Measurements from ENCODE around the gene CSRP1. TPM values are rescaled to one million over a fixed set of nuclear protein-coding genes. Genes with fewer than 3 reads are reported as not detected.
"Not testable (repeated sequence)": the region's sequence is repeated elsewhere in the genome, so short reads cannot be mapped to it uniquely, and the experiment has no call there.

The CSRP1 gene
- total and polyA plus RNA-seq, 4 donors: 143 to 278 (median 227) TPM

DNA sequence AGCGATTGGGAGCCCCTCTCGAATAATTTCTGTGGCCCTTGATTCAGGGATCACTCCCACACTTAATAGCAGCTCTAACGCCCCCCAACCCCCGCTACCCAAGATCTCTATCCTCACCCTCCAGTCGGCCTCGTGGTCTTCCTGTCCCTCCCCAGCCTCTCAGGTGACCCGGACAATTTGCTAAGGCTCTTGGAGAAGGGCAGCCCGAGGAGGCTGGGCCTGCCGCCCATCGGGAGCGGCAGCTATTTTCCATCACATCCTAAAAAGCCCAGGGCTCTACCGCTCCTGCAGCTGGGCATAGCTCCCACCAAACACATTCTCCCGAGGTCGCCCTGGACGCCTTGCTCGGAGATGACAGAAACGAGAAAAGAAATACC, 25.9 kb downstream of the CSRP1 start:
- no peak for DNase-seq
- WGBS, 2 donors: 9% methylated on average over 17 of the region's 17 CpGs
- Histone ChIP-seq H3K4me1 (ENCODE audit: control insufficient read depth in 5 of 5, insufficient read depth in 5 of 5, low read length in 5 of 5) (peaks cover 0 to 25% (median 8%) of the 10 kb centered on the region in 5 donors), H3K9ac (ENCODE audit: insufficient read depth in 1 of 2, low read length in 2 of 2) (peak overlapping the region in 1 of 2 donors; percentile 13), H3K27me3 (ENCODE audit: control insufficient read depth in 3 of 3, insufficient read depth in 3 of 3, low read length in 2 of 3) (peaks cover 0 to 5% (median 0%) of the 10 kb centered on the region in 3 donors), H3K27ac (ENCODE audit: low read depth in 1 of 2, low read length in 1 of 2) (peak overlapping the region in 1 of 2 donors; percentile 30), H3K9me3 (ENCODE audit: control insufficient read depth in 4 of 4, insufficient read depth in 3 of 4, low read length in 3 of 4) (no peaks in the 10 kb centered on the region), H3K4me3 (no peak overlapping the region), H3K36me3 (ENCODE audit: control insufficient read depth in 4 of 4, insufficient read depth in 4 of 4, low read length in 4 of 4) (peaks cover 0 to 24% (median 23%) of the 10 kb centered on the region in 4 donors)
- ATAC-seq (ENCODE audit: insufficient read depth, low FRiP score): no peak
- TF ChIP-seq, protein P1, sequence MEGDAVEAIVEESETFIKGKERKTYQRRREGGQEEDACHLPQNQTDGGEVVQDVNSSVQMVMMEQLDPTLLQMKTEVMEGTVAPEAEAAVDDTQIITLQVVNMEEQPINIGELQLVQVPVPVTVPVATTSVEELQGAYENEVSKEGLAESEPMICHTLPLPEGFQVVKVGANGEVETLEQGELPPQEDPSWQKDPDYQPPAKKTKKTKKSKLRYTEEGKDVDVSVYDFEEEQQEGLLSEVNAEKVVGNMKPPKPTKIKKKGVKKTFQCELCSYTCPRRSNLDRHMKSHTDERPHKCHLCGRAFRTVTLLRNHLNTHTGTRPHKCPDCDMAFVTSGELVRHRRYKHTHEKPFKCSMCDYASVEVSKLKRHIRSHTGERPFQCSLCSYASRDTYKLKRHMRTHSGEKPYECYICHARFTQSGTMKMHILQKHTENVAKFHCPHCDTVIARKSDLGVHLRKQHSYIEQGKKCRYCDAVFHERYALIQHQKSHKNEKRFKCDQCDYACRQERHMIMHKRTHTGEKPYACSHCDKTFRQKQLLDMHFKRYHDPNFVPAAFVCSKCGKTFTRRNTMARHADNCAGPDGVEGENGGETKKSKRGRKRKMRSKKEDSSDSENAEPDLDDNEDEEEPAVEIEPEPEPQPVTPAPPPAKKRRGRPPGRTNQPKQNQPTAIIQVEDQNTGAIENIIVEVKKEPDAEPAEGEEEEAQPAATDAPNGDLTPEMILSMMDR (IDR thresholded peaks at IDR 0.05; ENCODE audit: control extremely low read depth, extremely low read depth): no peak

DNA sequence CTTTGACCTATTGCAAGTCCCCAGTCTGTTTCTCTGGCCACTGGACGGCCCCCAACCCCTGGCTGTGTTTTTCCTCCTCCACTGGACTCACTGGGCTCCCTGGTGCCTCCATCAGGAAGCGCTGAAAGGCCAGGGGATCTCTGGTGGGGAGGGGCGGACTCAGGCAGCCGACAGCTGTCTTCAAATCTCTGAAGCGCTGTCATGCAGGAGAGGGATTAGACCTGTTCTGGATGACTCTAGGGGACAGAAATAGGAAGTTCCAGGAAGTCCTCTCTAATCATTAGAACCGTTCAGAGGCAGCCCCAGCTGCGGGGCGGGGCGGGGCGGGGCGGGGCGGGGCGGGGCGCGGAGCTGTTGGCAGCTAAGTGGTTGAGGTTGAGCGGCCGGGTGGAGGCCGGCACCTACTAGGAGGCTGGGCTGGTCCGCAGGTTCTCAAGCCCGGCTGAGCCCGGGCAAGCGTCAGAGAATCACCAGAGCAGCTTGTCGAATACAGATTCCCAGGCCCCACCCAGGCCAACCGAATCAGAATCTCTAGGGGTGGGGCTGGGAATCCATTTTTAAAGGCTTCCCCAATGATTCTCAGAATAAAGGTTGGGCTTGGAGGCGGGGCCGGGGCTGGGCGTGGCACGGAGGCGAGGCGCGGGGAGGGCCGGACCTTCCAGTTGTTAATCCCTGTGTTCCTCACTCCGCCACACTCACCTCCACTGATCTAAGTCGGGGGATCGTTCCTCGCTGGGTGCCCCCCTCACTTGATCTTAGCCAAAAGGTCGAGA, 26.5 kb downstream of the CSRP1 start:
- Histone ChIP-seq H3K36me3 (ENCODE audit: control insufficient read depth in 4 of 4, insufficient read depth in 4 of 4, low read length in 4 of 4) (peaks cover 0 to 22% (median 19%) of the 10 kb centered on the region in 4 donors), H3K9me3 (ENCODE audit: control insufficient read depth in 4 of 4, insufficient read depth in 3 of 4, low read length in 3 of 4) (no peaks in the 10 kb centered on the region), H3K9ac (ENCODE audit: insufficient read depth in 1 of 2, low read length in 2 of 2) (peak overlapping the region in 1 of 2 donors; percentile 13), H3K4me1 (ENCODE audit: control insufficient read depth in 5 of 5, insufficient read depth in 5 of 5, low read length in 5 of 5) (peaks cover 0 to 23% (median 7%) of the 10 kb centered on the region in 5 donors), H3K27me3 (ENCODE audit: control insufficient read depth in 3 of 3, insufficient read depth in 3 of 3, low read length in 2 of 3) (peaks cover 0 to 5% (median 0%) of the 10 kb centered on the region in 3 donors), H3K27ac (ENCODE audit: low read depth in 1 of 2, low read length in 1 of 2) (peak overlapping the region in 1 of 2 donors; percentile 89), H3K4me3 (no peak overlapping the region)
- ATAC-seq (ENCODE audit: insufficient read depth, low FRiP score) (peak; percentile 78), DNase-seq (peak; percentile 47 to 77 (median 63))
- WGBS, 2 donors: 3 to 9% methylated on average over 35 to 37 of the region's 37 CpGs
- TF ChIP-seq, protein P1 (IDR thresholded peaks at IDR 0.05; ENCODE audit: control extremely low read depth, extremely low read depth): no peak

GRCh38 chr1:201479201-201479730, 27.7 kb downstream of the CSRP1 start:
- peaks cover 0 to 10% (median 9%) of the 10 kb centered on the region in 4 donors for H3K36me3 ChIP-seq (ENCODE audit: control insufficient read depth in 4 of 4, insufficient read depth in 4 of 4, low read length in 4 of 4)

DNA sequence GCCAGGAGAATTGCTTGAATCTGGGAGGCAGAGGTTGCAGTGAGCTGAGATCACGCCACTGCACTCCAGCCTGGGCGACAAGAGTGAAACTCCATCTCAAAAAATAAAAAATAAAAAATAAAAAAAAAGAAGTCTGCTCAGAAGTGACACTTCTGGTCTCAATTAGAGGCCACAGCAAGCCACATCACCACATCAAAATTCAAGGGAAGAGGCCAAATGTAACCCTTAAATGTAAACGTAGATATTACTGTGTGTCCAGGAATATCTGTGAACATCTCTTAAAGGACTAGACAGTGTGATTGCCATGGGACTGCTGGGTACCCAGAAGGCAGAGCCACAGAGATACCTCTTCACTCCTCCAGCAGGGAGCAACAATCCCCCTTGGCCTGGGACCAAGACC, 28.3 kb downstream of the CSRP1 start:
- H3K9ac ChIP-seq (ENCODE audit: insufficient read depth in 1 of 2, low read length in 2 of 2); DNase-seq; H3K27ac ChIP-seq (ENCODE audit: low read depth in 1 of 2, low read length in 1 of 2); H3K4me3 ChIP-seq; H3K36me3 ChIP-seq (ENCODE audit: control insufficient read depth in 4 of 4, insufficient read depth in 4 of 4, low read length in 4 of 4); H3K27me3 ChIP-seq (ENCODE audit: control insufficient read depth in 3 of 3, insufficient read depth in 3 of 3, low read length in 2 of 3); H3K9me3 ChIP-seq (ENCODE audit: control insufficient read depth in 4 of 4, insufficient read depth in 3 of 4, low read length in 3 of 4); ATAC-seq (ENCODE audit: insufficient read depth, low FRiP score): not testable (repeated sequence)
- peaks cover 0 to 23% (median 6%) of the 10 kb centered on the region in 5 donors for H3K4me1 ChIP-seq (ENCODE audit: control insufficient read depth in 5 of 5, insufficient read depth in 5 of 5, low read length in 5 of 5)
- 93 to 98% methylated on average over 3 of the region's 3 CpGs for WGBS, 2 donors

More at GRCh38 chr1:201479201-201479730, 27.7 kb downstream of the CSRP1 start:
- peak overlapping the region in 1 of 2 donors; percentile 9 for H3K27ac ChIP-seq (ENCODE audit: low read depth in 1 of 2, low read length in 1 of 2)
- 89 to 95% methylated on average over 4 of the region's 4 CpGs for WGBS, 2 donors
- peaks cover 0 to 5% (median 0%) of the 10 kb centered on the region in 3 donors for H3K27me3 ChIP-seq (ENCODE audit: control insufficient read depth in 3 of 3, insufficient read depth in 3 of 3, low read length in 2 of 3)
- no peak overlapping the region for H3K9ac ChIP-seq (ENCODE audit: insufficient read depth in 1 of 2, low read length in 2 of 2)
- no peak for ATAC-seq (ENCODE audit: insufficient read depth, low FRiP score)
- TF ChIP-seq, protein P1 (IDR thresholded peaks at IDR 0.05; ENCODE audit: control extremely low read depth, extremely low read depth): no peak
- H3K9me3 ChIP-seq (ENCODE audit: control insufficient read depth in 4 of 4, insufficient read depth in 3 of 4, low read length in 3 of 4): no peaks in the 10 kb centered on the region
- H3K4me3 ChIP-seq: no peak overlapping the region
- DNase-seq: no peak
- peaks cover 0 to 23% (median 6%) of the 10 kb centered on the region in 5 donors for H3K4me1 ChIP-seq (ENCODE audit: control insufficient read depth in 5 of 5, insufficient read depth in 5 of 5, low read length in 5 of 5)

All from lung (tissue), 12 donors.